Upper lobe of left lung (tissue), 6 donors: ENCODE measurements around the gene CCHCR1. TPM values are rescaled to one million over a fixed set of nuclear protein-coding genes. Genes with fewer than 3 reads are reported as not detected.
A peak's percentile ranks its signal among the peaks of the same experiment; 100 is the strongest.
"Not testable (repeated sequence)": the region's sequence is repeated elsewhere in the genome, so short reads cannot be mapped to it uniquely, and the experiment has no call there.

Experiments
- ATAC-seq, 2 donors: fragments of 200-7000 bp; cut with Tn5 transposase; one replicate each; pipeline ENCODE4 v1.9.1; 2022; ENCODE audit warnings: mild to moderate bottlenecking in 2 of 2, moderate library complexity in 2 of 2; ENCODE audit not compliant: low FRiP score in 2 of 2
- DNase-seq, 2 donors: peaks; one replicate each; pipeline ENCODE4 v3.0.0-alpha.2; 2019 to 2020
- H3K27ac ChIP-seq, 4 donors: fragments of 200-600 bp; sonication (generic); one replicate each; pipeline ENCODE4 v1.5.1; 2016 to 2019
- H3K27me3 ChIP-seq, 4 donors: fragments of 200-600 bp; sonication (generic); one replicate each; pipeline ENCODE4 v1.5.1; 2017 to 2019
- H3K36me3 ChIP-seq, 4 donors: fragments of 200-600 bp; sonication (generic); one replicate each; pipeline ENCODE4 v1.5.1; 2016 to 2019
- H3K4me1 ChIP-seq, 4 donors: fragments of 200-600 bp; sonication (generic); one replicate each; pipeline ENCODE4 v1.5.1; 2018 to 2019
- H3K4me3 ChIP-seq, 4 donors: fragments of 200-600 bp; sonication (generic); one replicate each; pipeline ENCODE4 v1.5.1; 2017 to 2019; ENCODE audit warnings: mild to moderate bottlenecking in 2 of 4, moderate library complexity in 1 of 4
- H3K9me3 ChIP-seq, 4 donors: fragments of 200-600 bp; sonication (generic); one replicate each; pipeline ENCODE4 v1.5.1; 2018 to 2019
- CTCF ChIP-seq, 6 experiments: fragments of 450-650 bp in 4 of 6; fragments of 200-600 bp in 2 of 6; sonication (generic) in 2 of 6; IDR thresholded peaks; one replicate each; pipeline ENCODE4 v1.5.1; 2016 to 2019; ENCODE audit warnings: antibody characterized with exemption in 6 of 6
- EP300 ChIP-seq, 4 donors: sonication (generic); formaldehyde crosslinking; IDR thresholded peaks; one replicate each; pipeline ENCODE4 v1.5.1; 2017; ENCODE audit warnings: antibody characterized with exemption in 4 of 4, control low read depth in 2 of 4
- POLR2A ChIP-seq, 4 donors: fragments of 450-650 bp; IDR thresholded peaks; one replicate each; pipeline ENCODE4 v1.5.1; 2016 to 2017; ENCODE audit warnings: antibody characterized with exemption in 4 of 4, mild to moderate bottlenecking in 2 of 4
- POLR2AphosphoS5 ChIP-seq, 2 donors: sonication (generic); formaldehyde crosslinking; IDR thresholded peaks; one replicate each; pipeline ENCODE4 v1.5.1; 2017; ENCODE audit warnings: antibody characterized with exemption in 2 of 2
- WGBS, 2 donors: methylation state at CpG; one replicate each; pipeline ENCODE4 v1.1.5; 2017 to 2018; 5-methylcytosine and 5-hydroxymethylcytosine counted together
- total RNA-seq, 6 donors: library from RNA; depleted of rRNA in 4 of 6; stranded (reverse); fragments of >200 nt in 4 of 6; gene quantifications; one replicate each; pipeline versions ENCODE4 v1.1.0 to v1.2.1, GENCODE V29; 2016 to 2021
- donor health status: DM: no; HTN: no; CAD: no; lungs with moderate emphysema.
- donor health status: DM: no; HTN: yes; CAD: no; lungs with severe emphysema.

Gene CCHCR1
- total RNA-seq, 6 donors from 2014 or later = 5.5 to 83.8 (median 19.5) TPM

DNA sequence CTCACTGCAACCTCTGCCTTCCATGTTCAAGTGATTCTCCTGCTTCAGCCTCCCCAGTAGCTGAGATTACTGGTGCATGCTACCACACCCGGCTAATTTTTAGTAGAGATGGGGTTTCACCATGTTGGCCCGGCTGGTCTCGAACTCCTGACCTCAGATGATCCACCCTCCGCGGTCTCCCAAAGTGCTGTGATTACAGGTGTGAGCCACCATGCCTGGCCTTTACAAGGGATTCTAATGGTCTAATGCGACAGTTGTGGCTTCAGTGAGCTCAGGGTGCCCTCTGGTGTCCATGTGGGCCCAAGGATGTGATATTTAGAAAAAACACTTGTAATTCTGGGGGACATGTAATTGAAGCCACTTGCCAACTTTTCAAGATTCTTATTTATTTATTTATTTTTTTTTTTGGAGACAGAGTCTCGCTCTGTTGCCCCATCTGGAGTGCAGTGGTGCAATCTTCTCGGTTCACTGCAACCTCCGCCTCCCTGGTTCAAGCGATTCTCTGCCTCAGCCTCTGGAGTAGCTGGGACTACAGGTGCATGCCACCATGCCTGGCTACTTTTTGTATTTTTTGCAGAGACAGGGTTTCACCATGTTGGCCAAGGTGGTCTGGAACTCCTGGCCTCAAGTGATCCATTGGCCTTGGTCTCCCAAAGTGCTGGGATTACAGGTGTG, 35.0 kb upstream of the CCHCR1 start:
- H3K36me3 ChIP-seq, H3K9me3 ChIP-seq, H3K27me3 ChIP-seq, H3K4me3 ChIP-seq, H3K27ac ChIP-seq: not testable (repeated sequence)
- peaks cover 8 to 22% (median 14%) of the 10 kb centered on the region in 4 donors for H3K4me1 ChIP-seq
- 55 to 65% methylated on average over 10 of the region's 10 CpGs for WGBS, 2 donors
- DNase-seq (peak in 1 of 2 donors; percentile 71), ATAC-seq (peak; percentile 39 to 56)
- TF ChIP-seq CTCF (IDR thresholded peaks at IDR 0.05) = peak; percentile 34 to 71 (median 46)

DNA sequence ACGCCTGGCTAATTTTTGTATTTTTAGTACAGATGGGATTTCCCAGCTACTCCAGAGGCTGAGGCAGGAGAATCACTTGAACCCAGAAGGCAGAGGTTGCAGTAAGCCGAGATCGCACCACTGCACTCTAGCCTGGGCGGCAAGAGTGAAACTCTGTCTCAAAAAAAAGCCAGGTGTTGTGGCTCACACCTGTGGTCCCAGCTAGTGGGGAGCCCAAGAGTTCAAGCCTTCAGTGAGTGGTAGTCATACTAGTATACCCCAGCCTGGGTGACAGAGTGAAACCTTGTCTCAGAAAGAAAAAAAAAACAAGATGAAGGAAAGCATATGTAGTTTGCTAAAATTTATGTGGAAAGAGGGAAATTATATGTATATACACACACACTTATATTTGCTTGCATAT, 32.9 kb upstream of the CCHCR1 start:
- H3K4me3 ChIP-seq = no peak overlapping the region
- H3K4me1 ChIP-seq = peaks cover 10 to 19% (median 15%) of the 10 kb centered on the region in 4 donors
- H3K27me3 ChIP-seq = no peaks in the 10 kb centered on the region
- ATAC-seq (no peak), DNase-seq (no peak)
- H3K9me3 ChIP-seq = no peaks in the 10 kb centered on the region
- no peaks in the 10 kb centered on the region for H3K36me3 ChIP-seq
- H3K27ac ChIP-seq = no peak overlapping the region
- WGBS, 2 donors = 72 to 84% methylated on average over 4 of the region's 4 CpGs
- TF ChIP-seq POLR2AphosphoS5 (IDR thresholded peaks at IDR 0.05) (no peak), POLR2A (IDR thresholded peaks at IDR 0.05) (no peak), CTCF (IDR thresholded peaks at IDR 0.05) (no peak), EP300 (IDR thresholded peaks at IDR 0.05) (no peak)

GRCh38 chr6:31189223-31189622, 31.6 kb upstream of the CCHCR1 start:
- not testable (repeated sequence) for DNase-seq, H3K27ac ChIP-seq, ATAC-seq, H3K4me1 ChIP-seq, H3K27me3 ChIP-seq, H3K9me3 ChIP-seq, H3K4me3 ChIP-seq, H3K36me3 ChIP-seq
- WGBS, 2 donors = 86 to 88% methylated on average over 3 of the region's 3 CpGs

DNA sequence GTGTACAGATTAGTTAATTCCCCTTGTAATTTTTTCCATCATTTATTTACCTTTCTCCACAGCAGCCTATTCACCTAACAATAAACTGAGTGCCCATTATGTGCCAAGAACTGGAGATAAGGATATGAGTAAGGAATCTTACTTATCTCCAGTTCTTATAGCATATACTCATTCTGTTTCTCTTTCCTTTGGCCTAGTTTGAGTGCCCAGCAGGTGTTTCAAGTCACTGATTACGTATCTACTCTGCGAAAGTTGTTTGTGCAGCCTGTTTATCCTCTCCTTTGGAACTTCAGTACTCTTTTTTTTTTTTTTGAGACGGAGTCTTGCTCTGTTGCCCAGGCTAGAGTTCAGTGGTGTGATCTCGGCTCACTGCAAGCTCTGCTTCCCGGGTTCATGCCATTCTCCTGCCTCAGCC, 30.2 kb upstream of the CCHCR1 start:
- no peaks in the 10 kb centered on the region for H3K27me3 ChIP-seq
- TF ChIP-seq CTCF (IDR thresholded peaks at IDR 0.05) (no peak), POLR2A (IDR thresholded peaks at IDR 0.05) (no peak), POLR2AphosphoS5 (IDR thresholded peaks at IDR 0.05) (no peak), EP300 (IDR thresholded peaks at IDR 0.05) (no peak)
- peaks cover 0 to 10% (median 2%) of the 10 kb centered on the region in 4 donors for H3K4me1 ChIP-seq
- H3K36me3 ChIP-seq = no peaks in the 10 kb centered on the region
- ATAC-seq (no peak), DNase-seq (no peak)
- no peak overlapping the region for H3K4me3 ChIP-seq
- WGBS, 2 donors = 60 to 66% methylated on average over 5 of the region's 5 CpGs
- H3K27ac ChIP-seq = peak overlapping the region in 1 of 4 donors; percentile 84
- no peaks in the 10 kb centered on the region for H3K9me3 ChIP-seq

DNA sequence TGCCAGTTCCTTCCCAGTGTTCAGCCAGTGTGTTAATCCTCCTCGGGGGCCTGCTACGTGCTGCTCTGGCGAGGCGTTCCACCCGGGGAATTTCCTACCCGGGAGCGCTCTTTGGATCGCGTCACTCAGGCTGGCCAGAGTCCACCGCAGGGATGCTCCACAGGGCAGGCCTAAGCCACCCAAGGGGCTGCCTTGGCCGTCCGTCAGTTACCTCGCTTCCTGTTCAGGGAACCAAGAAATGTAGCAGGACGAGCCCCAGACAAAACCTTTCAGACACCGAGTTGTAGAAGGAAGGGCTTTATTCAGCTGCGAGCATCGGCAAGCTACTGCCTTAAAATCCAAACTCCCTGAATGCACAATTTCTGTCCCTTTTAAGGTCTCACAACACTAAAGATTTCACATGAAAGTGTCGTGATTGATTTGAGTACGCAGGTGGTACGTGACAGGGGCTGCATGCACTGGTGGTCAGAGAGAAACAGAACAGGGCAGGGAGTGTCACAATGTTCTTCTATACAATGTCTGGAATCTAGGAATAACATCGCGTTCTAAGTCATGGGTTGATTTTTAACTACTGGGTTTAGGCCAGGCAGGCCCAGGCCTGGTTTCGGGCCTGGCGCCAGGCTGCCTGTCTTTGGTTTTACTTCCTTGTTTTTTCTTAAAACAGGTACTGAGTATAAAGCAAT, 28.6 kb upstream of the CCHCR1 start:
- H3K36me3 ChIP-seq = no peaks in the 10 kb centered on the region
- peak overlapping the region; percentile 4 to 38 (median 22) for H3K4me3 ChIP-seq
- peak; percentile 58 to 61 for DNase-seq
- 68 to 75% methylated on average over 21 to 24 of the region's 24 CpGs for WGBS, 2 donors
- no peaks in the 10 kb centered on the region for H3K27me3 ChIP-seq
- no peaks in the 10 kb centered on the region for H3K9me3 ChIP-seq
- peak in 1 of 4 donors; percentile 33 for TF ChIP-seq POLR2A (IDR thresholded peaks at IDR 0.05)
- no peak for TF ChIP-seq CTCF (IDR thresholded peaks at IDR 0.05)
- TF ChIP-seq POLR2AphosphoS5 (IDR thresholded peaks at IDR 0.05) = peak in 1 of 2 donors; percentile 31
- no peak for TF ChIP-seq EP300 (IDR thresholded peaks at IDR 0.05)
- no peak for ATAC-seq
- H3K4me1 ChIP-seq = peaks cover 0 to 10% (median 2%) of the 10 kb centered on the region in 4 donors
- peak overlapping the region; percentile 73 to 84 (median 78) for H3K27ac ChIP-seq

GRCh38 chr6:31185695-31186051, 28.1 kb upstream of the CCHCR1 start:
- H3K27me3 ChIP-seq, DNase-seq, H3K36me3 ChIP-seq, H3K9me3 ChIP-seq, ATAC-seq: not testable (repeated sequence)
- 60 to 67% methylated on average over 4 of the region's 4 CpGs for whole genome bisulfite sequencing, 2 donors
- Histone ChIP-seq H3K27ac (peak overlapping the region; percentile 73 to 84 (median 78)), H3K4me3 (peak overlapping the region; percentile 4 to 38 (median 22)), H3K4me1 (peaks cover 0 to 13% (median 2%) of the 10 kb centered on the region in 4 donors)

DNA sequence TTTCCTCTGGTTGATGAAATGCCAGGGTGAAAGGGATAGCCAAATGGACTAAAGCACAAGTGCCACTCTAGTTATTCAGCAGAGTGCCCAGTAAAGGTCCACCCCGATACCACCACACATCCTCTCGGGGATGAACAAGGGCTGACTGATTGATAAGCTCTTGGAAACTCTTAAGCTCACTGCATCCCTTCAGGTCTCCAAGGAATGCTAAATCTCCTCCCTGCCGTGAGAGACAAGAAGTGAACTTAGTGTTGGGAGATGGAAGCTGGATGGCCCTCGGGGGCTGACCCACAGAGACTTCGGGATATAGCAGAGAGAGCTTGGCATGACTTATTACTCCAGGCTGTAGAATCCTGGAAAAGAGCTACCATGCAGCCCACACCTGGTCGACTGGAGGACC, 26.3 kb upstream of the CCHCR1 start:
- Histone ChIP-seq H3K4me1 (peaks cover 0 to 22% (median 3%) of the 10 kb centered on the region in 4 donors), H3K4me3 (peak overlapping the region in 1 of 4 donors; percentile 5)
- H3K36me3 ChIP-seq, H3K9me3 ChIP-seq, H3K27me3 ChIP-seq, DNase-seq, H3K27ac ChIP-seq, ATAC-seq: not testable (repeated sequence)
- WGBS, 2 donors = 81 to 83% methylated on average over 6 of the region's 6 CpGs

DNA sequence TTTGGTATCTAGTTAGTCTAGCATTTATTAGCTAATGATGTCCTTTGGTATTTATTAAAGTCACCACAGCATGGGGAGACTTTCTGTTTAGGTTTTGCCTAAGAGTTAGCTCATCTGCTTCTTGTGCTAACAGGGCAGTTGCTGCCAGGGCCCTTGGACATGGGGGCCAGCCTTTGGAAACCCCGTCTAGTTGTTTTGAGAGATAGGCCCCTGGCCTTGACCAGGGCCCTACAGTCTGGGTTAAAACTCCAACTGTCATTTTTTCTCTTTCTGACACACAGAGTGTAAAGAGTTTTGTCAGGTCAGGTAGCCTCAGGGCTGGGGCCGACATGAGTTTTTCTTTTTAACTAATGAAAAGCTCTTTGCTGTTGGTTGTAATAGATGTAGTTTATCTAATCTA, 25.7 kb upstream of the CCHCR1 start:
- H3K9me3 ChIP-seq, H3K27ac ChIP-seq, H3K36me3 ChIP-seq, ATAC-seq, H3K4me3 ChIP-seq, H3K27me3 ChIP-seq, DNase-seq: not testable (repeated sequence)
- WGBS, 2 donors = 50 to 74% methylated on average over 2 of the region's 2 CpGs
- H3K4me1 ChIP-seq = peaks cover 0 to 28% (median 6%) of the 10 kb centered on the region in 4 donors
